SK-N-MC (cell line): ENCODE results near the gene TUBGCP3.

Source experiments
- EZH2 ChIP-seq: fragments of 200-600 bp; sonication (generic); IDR thresholded peaks from one replicate; pipeline ENCODE4 v1.6.1; 2017; ENCODE audit warnings: antibody characterized with exemption
- FOXP2 ChIP-seq: optimal IDR thresholded peaks from 2 replicates; pipeline ENCODE3; 2011; ENCODE audit warnings: mild to moderate bottlenecking, moderate library complexity; ENCODE audit not compliant: insufficient read depth; ENCODE audit errors: extremely low read length, control extremely low read depth
- POLR2AphosphoS5 ChIP-seq: IDR thresholded peaks from 2 replicates; pipeline ENCODE4 v1.6.1; 2012; ENCODE audit warnings: mild to moderate bottlenecking, low read depth, low read length, borderline replicate concordance

DNA sequence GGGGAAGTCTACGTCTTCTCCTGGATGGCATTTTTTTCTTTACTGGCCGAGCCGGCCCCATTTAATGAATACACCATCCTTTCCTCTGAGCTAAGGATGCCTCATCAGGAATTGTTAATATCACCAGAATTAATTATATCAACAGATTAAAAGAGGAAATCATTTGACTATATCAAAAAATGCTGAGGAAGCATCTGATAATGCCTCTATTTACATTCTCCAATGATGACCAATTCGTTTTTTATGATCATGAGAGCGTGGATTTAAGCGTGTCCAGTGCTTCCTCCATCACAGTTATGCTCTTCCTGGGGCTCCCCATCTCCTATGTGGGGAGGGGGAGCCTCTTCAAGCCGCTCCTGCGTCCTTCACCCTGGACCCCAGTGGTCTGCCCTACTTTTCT lies 58.7 kb downstream of the TUBGCP3 start:
- no peak for TF ChIP-seq POLR2AphosphoS5
- no peak for TF ChIP-seq EZH2
- TF ChIP-seq FOXP2, result no peak
